Suprapubic skin (tissue), 4 donors: Measurements from ENCODE around the gene NIPAL4.

ENCODE experiments used
- EP300 ChIP-seq: sonication (generic); formaldehyde crosslinking; IDR thresholded peaks from one replicate; pipeline ENCODE4 v1.6.1; 2017; ENCODE audit warnings: antibody characterized with exemption
- POLR2A ChIP-seq, 2 donors: fragments of 450-650 bp; IDR thresholded peaks; one replicate each; pipeline ENCODE4 v1.6.1; 2017; ENCODE audit warnings: antibody characterized with exemption in 2 of 2, mild to moderate bottlenecking in 2 of 2, moderate library complexity in 2 of 2
- POLR2AphosphoS5 ChIP-seq, 3 donors: sonication (generic); formaldehyde crosslinking; IDR thresholded peaks; one replicate each; pipeline ENCODE4 v1.6.1; 2017; ENCODE audit warnings: antibody characterized with exemption in 3 of 3
- TF ChIP-seq, protein P1 (sequence below), 2 donors: fragments of 200-600 bp in 1 of 2; fragments of 450-650 bp in 1 of 2; sonication (generic) in 1 of 2; IDR thresholded peaks; one replicate each; pipeline ENCODE4 v1.5.1; 2016 to 2019; ENCODE audit warnings: antibody characterized with exemption in 2 of 2, mild to moderate bottlenecking in 1 of 2, moderate library complexity in 1 of 2

GRCh38 chr5:157454273-157454672, 5.7 kb upstream of the NIPAL4 start:
- TF ChIP-seq POLR2A (IDR thresholded peaks at IDR 0.05) (no peak), EP300 (no peak), POLR2AphosphoS5 (IDR thresholded peaks at IDR 0.05) (no peak)
- TF ChIP-seq, protein P1, sequence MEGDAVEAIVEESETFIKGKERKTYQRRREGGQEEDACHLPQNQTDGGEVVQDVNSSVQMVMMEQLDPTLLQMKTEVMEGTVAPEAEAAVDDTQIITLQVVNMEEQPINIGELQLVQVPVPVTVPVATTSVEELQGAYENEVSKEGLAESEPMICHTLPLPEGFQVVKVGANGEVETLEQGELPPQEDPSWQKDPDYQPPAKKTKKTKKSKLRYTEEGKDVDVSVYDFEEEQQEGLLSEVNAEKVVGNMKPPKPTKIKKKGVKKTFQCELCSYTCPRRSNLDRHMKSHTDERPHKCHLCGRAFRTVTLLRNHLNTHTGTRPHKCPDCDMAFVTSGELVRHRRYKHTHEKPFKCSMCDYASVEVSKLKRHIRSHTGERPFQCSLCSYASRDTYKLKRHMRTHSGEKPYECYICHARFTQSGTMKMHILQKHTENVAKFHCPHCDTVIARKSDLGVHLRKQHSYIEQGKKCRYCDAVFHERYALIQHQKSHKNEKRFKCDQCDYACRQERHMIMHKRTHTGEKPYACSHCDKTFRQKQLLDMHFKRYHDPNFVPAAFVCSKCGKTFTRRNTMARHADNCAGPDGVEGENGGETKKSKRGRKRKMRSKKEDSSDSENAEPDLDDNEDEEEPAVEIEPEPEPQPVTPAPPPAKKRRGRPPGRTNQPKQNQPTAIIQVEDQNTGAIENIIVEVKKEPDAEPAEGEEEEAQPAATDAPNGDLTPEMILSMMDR (IDR thresholded peaks at IDR 0.05): no peak
